Ascending aorta (tissue), 2 donors: Measurements from ENCODE around the gene CFAP410. TPM values are rescaled to one million over a fixed set of nuclear protein-coding genes. Genes with fewer than 3 reads are reported as not detected.

Experiments used
- DNase-seq, 2 donors: peaks; one replicate each; pipeline ENCODE4 v3.0.0-alpha.2; 2019; ENCODE audit warnings: low spot score in 2 of 2
- H3K27ac ChIP-seq, 2 donors: fragments of 200-600 bp; sonication (generic); one replicate each; pipeline ENCODE4 v1.5.1; 2016 to 2017; ENCODE audit warnings: mild to moderate bottlenecking in 1 of 2
- H3K27me3 ChIP-seq: fragments of 200-600 bp; sonication (generic); one replicate; pipeline ENCODE4 v1.5.1; 2017
- H3K36me3 ChIP-seq, 2 donors: fragments of 200-600 bp; sonication (generic); one replicate each; pipeline ENCODE4 v1.5.1; 2016
- H3K4me1 ChIP-seq, 2 donors: fragments of 200-600 bp; sonication (generic); one replicate each; pipeline ENCODE4 v1.5.1; 2016 to 2017; ENCODE audit warnings: mild to moderate bottlenecking in 1 of 2
- H3K4me3 ChIP-seq, 2 donors: fragments of 200-600 bp; sonication (generic); one replicate each; pipeline ENCODE4 v1.5.1; 2016 to 2017; ENCODE audit warnings: mild to moderate bottlenecking in 1 of 2
- H3K9me3 ChIP-seq, 2 donors: fragments of 200-600 bp; sonication (generic); one replicate each; pipeline ENCODE4 v1.5.1; 2016
- intact Hi-C: fragments of 100-400 bp; cut with DNase I; formaldehyde crosslinking; loops from one replicate; pipeline ENCODE4 v1.15.1; 2023
- total RNA-seq: library from RNA; depleted of rRNA; stranded (reverse); fragments of >200 nt; gene quantifications from one replicate; pipeline ENCODE4 v1.1.0, GENCODE V29; 2016
- TF ChIP-seq, protein P1 (sequence below), 3 experiments: fragments of 200-600 bp in 2 of 3; fragments of 450-650 bp in 1 of 3; sonication (generic) in 2 of 3; IDR thresholded peaks; one replicate each; pipeline ENCODE4 v1.5.1; 2016 to 2019; ENCODE audit warnings: antibody characterized with exemption in 3 of 3, mild to moderate bottlenecking in 1 of 3, moderate library complexity in 1 of 3

CFAP410 gene
- total RNA-seq, 1 donor from 2014 or later: 68.5 TPM

DNA sequence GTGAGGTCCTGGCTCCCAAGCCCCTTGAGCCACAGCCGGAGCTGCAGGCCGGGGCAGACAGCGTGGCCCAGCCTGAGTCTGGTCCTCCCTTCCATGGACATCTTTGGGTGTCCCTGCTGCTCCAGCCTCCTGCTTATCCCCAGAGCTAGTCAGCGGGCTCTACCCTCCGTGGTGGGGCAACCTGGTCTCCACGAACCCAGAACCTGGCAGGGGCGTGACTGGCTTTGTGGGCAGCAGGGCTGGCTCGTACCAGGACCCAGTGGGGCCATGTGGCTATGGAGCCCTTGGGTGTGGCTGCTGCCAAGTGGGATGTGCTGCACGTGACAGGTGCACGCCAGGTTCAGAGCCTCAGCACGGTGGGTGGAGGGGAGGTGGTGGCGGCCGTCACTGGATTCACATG is 18.3 kb downstream of the CFAP410 start:
- Histone ChIP-seq H3K9me3 (no peaks in the 10 kb centered on the region), H3K4me3 (no peak overlapping the region), H3K4me1 (no peaks in the 10 kb centered on the region), H3K27me3 (no peaks in the 10 kb centered on the region), H3K36me3 (peaks cover 82 to 93% of the 10 kb centered on the region in 2 donors), H3K27ac (no peak overlapping the region)
- DNase-seq: no peak
- intact Hi-C loops: no loop called here
- TF ChIP-seq, protein P1, sequence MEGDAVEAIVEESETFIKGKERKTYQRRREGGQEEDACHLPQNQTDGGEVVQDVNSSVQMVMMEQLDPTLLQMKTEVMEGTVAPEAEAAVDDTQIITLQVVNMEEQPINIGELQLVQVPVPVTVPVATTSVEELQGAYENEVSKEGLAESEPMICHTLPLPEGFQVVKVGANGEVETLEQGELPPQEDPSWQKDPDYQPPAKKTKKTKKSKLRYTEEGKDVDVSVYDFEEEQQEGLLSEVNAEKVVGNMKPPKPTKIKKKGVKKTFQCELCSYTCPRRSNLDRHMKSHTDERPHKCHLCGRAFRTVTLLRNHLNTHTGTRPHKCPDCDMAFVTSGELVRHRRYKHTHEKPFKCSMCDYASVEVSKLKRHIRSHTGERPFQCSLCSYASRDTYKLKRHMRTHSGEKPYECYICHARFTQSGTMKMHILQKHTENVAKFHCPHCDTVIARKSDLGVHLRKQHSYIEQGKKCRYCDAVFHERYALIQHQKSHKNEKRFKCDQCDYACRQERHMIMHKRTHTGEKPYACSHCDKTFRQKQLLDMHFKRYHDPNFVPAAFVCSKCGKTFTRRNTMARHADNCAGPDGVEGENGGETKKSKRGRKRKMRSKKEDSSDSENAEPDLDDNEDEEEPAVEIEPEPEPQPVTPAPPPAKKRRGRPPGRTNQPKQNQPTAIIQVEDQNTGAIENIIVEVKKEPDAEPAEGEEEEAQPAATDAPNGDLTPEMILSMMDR (IDR thresholded peaks at IDR 0.05): no peak

DNA sequence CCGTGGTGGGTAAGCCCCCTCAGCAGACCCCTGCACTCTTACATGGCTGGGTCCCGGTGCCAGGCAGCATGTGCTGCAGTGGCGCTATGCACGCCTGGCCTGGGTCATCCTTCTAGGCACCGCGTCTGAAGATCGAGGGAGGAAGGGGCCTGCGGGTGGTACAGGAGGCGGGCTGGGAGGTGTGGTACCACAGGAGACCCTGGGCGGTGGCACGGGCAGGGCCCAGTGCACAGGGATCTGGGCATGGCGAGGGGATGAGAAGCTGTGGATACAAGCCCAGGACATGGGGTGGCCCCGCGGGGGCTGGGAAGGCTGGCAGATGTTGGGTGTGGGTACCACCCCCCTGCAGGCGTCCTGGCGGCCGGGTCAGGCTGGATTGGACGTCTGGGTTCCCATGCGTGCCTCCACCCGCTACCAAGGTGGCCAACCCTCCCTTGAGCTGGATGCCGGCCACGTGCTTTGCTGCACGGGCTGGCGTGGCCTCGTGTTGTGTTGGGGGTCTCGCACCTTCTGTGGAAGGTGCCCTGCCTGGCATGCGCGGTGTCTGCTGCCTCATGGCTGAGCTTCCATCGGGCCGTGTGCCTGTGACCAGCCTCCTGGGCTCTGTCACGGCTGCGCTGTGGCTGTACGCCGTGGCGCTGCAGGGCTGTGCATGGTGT is 19.7 kb downstream of the CFAP410 start:
- DNase-seq: no peak
- intact Hi-C loops: no loop called here
- no peak overlapping the region for H3K27ac ChIP-seq
- H3K27me3 ChIP-seq: no peaks in the 10 kb centered on the region
- no peaks in the 10 kb centered on the region for H3K9me3 ChIP-seq
- TF ChIP-seq, protein P1 (IDR thresholded peaks at IDR 0.05): no peak
- no peak overlapping the region for H3K4me3 ChIP-seq
- peaks cover 80 to 88% of the 10 kb centered on the region in 2 donors for H3K36me3 ChIP-seq
- no peaks in the 10 kb centered on the region for H3K4me1 ChIP-seq

- Histone ChIP-seq H3K4me3 (no peak overlapping the region), H3K36me3 (peaks cover 76 to 88% of the 10 kb centered on the region in 2 donors), H3K27me3 (no peaks in the 10 kb centered on the region), H3K9me3 (no peaks in the 10 kb centered on the region), H3K4me1 (no peaks in the 10 kb centered on the region), H3K27ac (no peak overlapping the region)
- DNase-seq: no peak
- TF ChIP-seq, protein P1 (IDR thresholded peaks at IDR 0.05): no peak
- intact Hi-C loops: no loop called here
Observed at GRCh38 chr21:44318489-44319285, 20.5 kb downstream of the CFAP410 start.

DNA sequence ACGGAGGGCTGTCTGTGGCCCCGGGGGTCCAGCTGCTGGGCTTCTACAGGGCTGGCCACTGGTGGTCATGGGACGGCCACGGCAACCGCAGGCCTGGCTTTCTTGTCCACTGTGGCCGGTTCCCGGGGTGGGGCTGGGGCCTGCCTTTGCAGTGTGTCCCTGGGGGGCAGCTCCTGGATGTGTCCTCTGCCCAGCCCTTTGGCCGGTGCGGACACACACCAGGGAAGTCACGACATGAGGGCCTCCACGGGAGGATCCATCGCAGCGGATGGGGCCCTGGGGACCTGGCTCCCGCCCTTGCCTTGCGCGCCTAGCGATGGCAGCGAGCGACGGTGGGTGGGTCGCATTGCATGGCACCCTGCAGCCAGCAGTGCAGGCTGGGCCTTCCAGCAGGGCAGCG is 21.3 kb downstream of the CFAP410 start:
- peaks cover 78 to 88% of the 10 kb centered on the region in 2 donors for H3K36me3 ChIP-seq
- H3K27me3 ChIP-seq: no peaks in the 10 kb centered on the region
- TF ChIP-seq, protein P1 (IDR thresholded peaks at IDR 0.05): no peak
- no peak overlapping the region for H3K4me3 ChIP-seq
- no peaks in the 10 kb centered on the region for H3K4me1 ChIP-seq
- H3K27ac ChIP-seq: no peak overlapping the region
- no peak for DNase-seq
- H3K9me3 ChIP-seq: no peaks in the 10 kb centered on the region
- intact Hi-C loops: no loop called here

GRCh38 chr21:44317241-44317782 is 21.9 kb downstream of the CFAP410 start:
- TF ChIP-seq, protein P1 (IDR thresholded peaks at IDR 0.05): no peak
- intact Hi-C loops: no loop called here
- Histone ChIP-seq H3K4me1 (no peaks in the 10 kb centered on the region), H3K27me3 (no peaks in the 10 kb centered on the region), H3K27ac (no peak overlapping the region), H3K36me3 (peaks cover 77 to 88% of the 10 kb centered on the region in 2 donors), H3K9me3 (no peaks in the 10 kb centered on the region), H3K4me3 (no peak overlapping the region)
- no peak for DNase-seq
